Measurements from ENCODE around the gene C2orf72. TPM values are rescaled to one million over a fixed set of nuclear protein-coding genes. Genes with fewer than 3 reads are reported as not detected.

The C2orf72 gene
- total and polyA plus RNA-seq, 4 donors, result 33.2 to 141 (median 84.9) TPM

GRCh38 chr2:231059756-231060155, 22.4 kb downstream of the C2orf72 start (continued):
- TF ChIP-seq JUND (IDR thresholded peaks at IDR 0.05) (no peak), FOXA2 (IDR thresholded peaks at IDR 0.05) (no peak), HNF4G (IDR thresholded peaks at IDR 0.05) (no peak), NR2F2 (IDR thresholded peaks at IDR 0.05) (no peak)

GRCh38 chr2:231062776-231063175, 25.5 kb downstream of the C2orf72 start:
- Histone ChIP-seq H3K27ac (ENCODE audit: low read depth in 1 of 2, low read length in 2 of 2) (no peak overlapping the region), H3K9me3 (ENCODE audit: control insufficient read depth in 4 of 4, low read length in 3 of 4) (no peaks in the 10 kb centered on the region), H3K9ac (ENCODE audit: low read depth in 1 of 2, low read length in 2 of 2) (no peak overlapping the region), H3K4me3 (ENCODE audit: low read depth in 1 of 3, low read length in 3 of 3) (no peak overlapping the region), H3K36me3 (ENCODE audit: control insufficient read depth in 4 of 4, insufficient read depth in 3 of 4, low read depth in 1 of 4, low read length in 3 of 4) (peaks cover 5 to 42% (median 28%) of the 10 kb centered on the region in 4 donors), H3K27me3 (ENCODE audit: control insufficient read depth in 4 of 4, insufficient read depth in 4 of 4, low read length in 3 of 4) (no peaks in the 10 kb centered on the region), H3K4me1 (ENCODE audit: control insufficient read depth in 4 of 4, insufficient read depth in 4 of 4, low read length in 3 of 4) (peaks cover 4 to 33% (median 33%) of the 10 kb centered on the region in 4 donors)
- 92% methylated on average over 3 of the region's 3 CpGs for WGBS
- TF ChIP-seq CTCF (IDR thresholded peaks at IDR 0.05; ENCODE audit: low read depth, low read length, missing input control) (no peak), TAF1 (conservative IDR thresholded peaks at IDR 0.05) (no peak), ATF3 (IDR thresholded peaks at IDR 0.05) (no peak), MAX (IDR thresholded peaks at IDR 0.05) (no peak), EGR1 (IDR thresholded peaks at IDR 0.05; ENCODE audit: low read depth in 2 of 2) (no peak)
- DNase-seq (ENCODE audit: low spot score), result no peak

GRCh38 chr2:231063347-231063746, 26.0 kb downstream of the C2orf72 start:
- no peaks in the 10 kb centered on the region for H3K9me3 ChIP-seq (ENCODE audit: control insufficient read depth in 4 of 4, low read length in 3 of 4)
- no peak overlapping the region for H3K27ac ChIP-seq (ENCODE audit: low read depth in 1 of 2, low read length in 2 of 2)
- no peak overlapping the region for H3K4me3 ChIP-seq (ENCODE audit: low read depth in 1 of 3, low read length in 3 of 3)
- H3K27me3 ChIP-seq (ENCODE audit: control insufficient read depth in 4 of 4, insufficient read depth in 4 of 4, low read length in 3 of 4), result no peaks in the 10 kb centered on the region
- TF ChIP-seq RAD21 (IDR thresholded peaks at IDR 0.05), result no peak
- TF ChIP-seq EGR1 (IDR thresholded peaks at IDR 0.05; ENCODE audit: low read depth in 2 of 2), result no peak
- no peak for TF ChIP-seq SP1 (IDR thresholded peaks at IDR 0.05)
- no peak for TF ChIP-seq RXRA (IDR thresholded peaks at IDR 0.05)
- TF ChIP-seq NR2F2 (IDR thresholded peaks at IDR 0.05), result no peak
- TF ChIP-seq HNF4G (IDR thresholded peaks at IDR 0.05), result no peak
- TF ChIP-seq FOXA1 (IDR thresholded peaks at IDR 0.05), result no peak
- TF ChIP-seq ZBTB33 (IDR thresholded peaks at IDR 0.05), result no peak
- TF ChIP-seq YY1 (IDR thresholded peaks at IDR 0.05), result no peak
- no peak for TF ChIP-seq JUND (IDR thresholded peaks at IDR 0.05)
- no peak for TF ChIP-seq HNF4A (conservative IDR thresholded peaks at IDR 0.05)
- TF ChIP-seq CTCF (IDR thresholded peaks at IDR 0.05; ENCODE audit: low read depth, low read length, missing input control), result no peak
- H3K4me1 ChIP-seq (ENCODE audit: control insufficient read depth in 4 of 4, insufficient read depth in 4 of 4, low read length in 3 of 4), result peaks cover 1 to 28% (median 27%) of the 10 kb centered on the region in 4 donors
- no peak for DNase-seq (ENCODE audit: low spot score)
- H3K36me3 ChIP-seq (ENCODE audit: control insufficient read depth in 4 of 4, insufficient read depth in 3 of 4, low read depth in 1 of 4, low read length in 3 of 4), result peaks cover 7 to 48% (median 33%) of the 10 kb centered on the region in 4 donors
- no peak overlapping the region for H3K9ac ChIP-seq (ENCODE audit: low read depth in 1 of 2, low read length in 2 of 2)
- WGBS, result 97% methylated on average over 1 of the region's 1 CpG
